Measurements from ENCODE around the gene NAT10.

NAT10 gene

GRCh38 chr11:34162856-34163255 is 57.4 kb downstream of the NAT10 start:
- H3K27ac ChIP-seq (ENCODE audit: low read depth, low read length) = no peak overlapping the region

GRCh38 chr11:34165121-34165520 is 59.7 kb downstream of the NAT10 start:
- H3F3A ChIP-seq (ENCODE audit: insufficient read depth) = no peaks in the 10 kb centered on the region
- no peak overlapping the region for H3K4me3 ChIP-seq (ENCODE audit: insufficient read depth, low read length, poor library complexity, severe bottlenecking)
- no peak overlapping the region for H3K9ac ChIP-seq (ENCODE audit: low read length)
- no peaks in the 10 kb centered on the region for H3K9me2 ChIP-seq (replicated peaks; ENCODE audit: insufficient read depth, low read length)
- no peaks in the 10 kb centered on the region for H3K36me3 ChIP-seq (ENCODE audit: low read length)
- no peaks in the 10 kb centered on the region for H3K27me3 ChIP-seq (ENCODE audit: low read length)
- H3K79me2 ChIP-seq (ENCODE audit: insufficient read depth, low read length) = no peaks in the 10 kb centered on the region
- no peaks in the 10 kb centered on the region for H3K9me3 ChIP-seq (ENCODE audit: insufficient read depth, low read length)
- H4K20me1 ChIP-seq (ENCODE audit: low read depth, low read length) = no peaks in the 10 kb centered on the region
- no peak overlapping the region for H3K27ac ChIP-seq (ENCODE audit: low read depth, low read length)
- TF ChIP-seq EZH2phosphoT487 (conservative IDR thresholded peaks at IDR 0.05; ENCODE audit: low read length) (no peak), CTCF (IDR thresholded peaks at IDR 0.05; ENCODE audit: insufficient read depth, low read length, poor library complexity, severe bottlenecking) (no peak)
- H2AFZ ChIP-seq (ENCODE audit: low read depth, low read length, severe bottlenecking) = no peak overlapping the region
- H3K4me2 ChIP-seq (ENCODE audit: low read depth, low read length, poor library complexity, severe bottlenecking) = no peak overlapping the region

More at GRCh38 chr11:34162856-34163255, 57.4 kb downstream of the NAT10 start:
- Histone ChIP-seq H3K4me2 (ENCODE audit: low read depth, low read length, poor library complexity, severe bottlenecking) (no peak overlapping the region), H3F3A (ENCODE audit: insufficient read depth) (no peaks in the 10 kb centered on the region), H3K9ac (ENCODE audit: low read length) (no peak overlapping the region), H3K9me3 (ENCODE audit: insufficient read depth, low read length) (no peaks in the 10 kb centered on the region), H2AFZ (ENCODE audit: low read depth, low read length, severe bottlenecking) (no peak overlapping the region), H3K9me2 (replicated peaks; ENCODE audit: insufficient read depth, low read length) (no peaks in the 10 kb centered on the region), H3K79me2 (ENCODE audit: insufficient read depth, low read length) (no peaks in the 10 kb centered on the region), H3K27me3 (ENCODE audit: low read length) (no peaks in the 10 kb centered on the region), H3K4me3 (ENCODE audit: insufficient read depth, low read length, poor library complexity, severe bottlenecking) (no peak overlapping the region), H3K36me3 (ENCODE audit: low read length) (no peaks in the 10 kb centered on the region), H4K20me1 (ENCODE audit: low read depth, low read length) (no peaks in the 10 kb centered on the region)
- no peak for TF ChIP-seq CTCF (IDR thresholded peaks at IDR 0.05; ENCODE audit: insufficient read depth, low read length, poor library complexity, severe bottlenecking)
- no peak for TF ChIP-seq EZH2phosphoT487 (conservative IDR thresholded peaks at IDR 0.05; ENCODE audit: low read length)

GRCh38 chr11:34165786-34166555 is 60.5 kb downstream of the NAT10 start:
- H3K27me3 ChIP-seq (ENCODE audit: low read length) = no peaks in the 10 kb centered on the region
- H3K4me3 ChIP-seq (ENCODE audit: insufficient read depth, low read length, poor library complexity, severe bottlenecking) = no peak overlapping the region
- H3K9ac ChIP-seq (ENCODE audit: low read length) = no peak overlapping the region
- no peaks in the 10 kb centered on the region for H3K79me2 ChIP-seq (ENCODE audit: insufficient read depth, low read length)
- H3K4me2 ChIP-seq (ENCODE audit: low read depth, low read length, poor library complexity, severe bottlenecking) = no peak overlapping the region
- H4K20me1 ChIP-seq (ENCODE audit: low read depth, low read length) = no peaks in the 10 kb centered on the region
- H3K36me3 ChIP-seq (ENCODE audit: low read length) = no peaks in the 10 kb centered on the region
- H3K9me3 ChIP-seq (ENCODE audit: insufficient read depth, low read length) = no peaks in the 10 kb centered on the region
- no peak overlapping the region for H2AFZ ChIP-seq (ENCODE audit: low read depth, low read length, severe bottlenecking)
- H3F3A ChIP-seq (ENCODE audit: insufficient read depth) = no peaks in the 10 kb centered on the region
- H3K9me2 ChIP-seq (replicated peaks; ENCODE audit: insufficient read depth, low read length) = no peaks in the 10 kb centered on the region
- no peak for TF ChIP-seq CTCF (IDR thresholded peaks at IDR 0.05; ENCODE audit: insufficient read depth, low read length, poor library complexity, severe bottlenecking)
- TF ChIP-seq EZH2phosphoT487 (conservative IDR thresholded peaks at IDR 0.05; ENCODE audit: low read length) = no peak
- H3K27ac ChIP-seq (ENCODE audit: low read depth, low read length) = no peak overlapping the region
